Measurements from ENCODE around the gene NUAK1.
"Not testable (repeated sequence)": the region's sequence is repeated elsewhere in the genome, so short reads cannot be mapped to it uniquely, and the experiment has no call there.

The NUAK1 gene

GRCh38 chr12:106025129-106025528 is 113.6 kb downstream of the NUAK1 start:
- no peak overlapping the region for H3K4me3 ChIP-seq (ENCODE audit: low read length)
- no peak for DNase-seq (ENCODE audit: low read depth, low spot score)

- H3K4me3 ChIP-seq (ENCODE audit: low read length), result no peak overlapping the region
- no peak for DNase-seq (ENCODE audit: low read depth, low spot score)
Observed at GRCh38 chr12:106023039-106023438, 115.7 kb downstream of the NUAK1 start.

- DNase-seq (ENCODE audit: low read depth, low spot score), result no peak
- H3K4me3 ChIP-seq (ENCODE audit: low read length), result no peak overlapping the region
Observed at GRCh38 chr12:106022568-106023012, 116.2 kb downstream of the NUAK1 start.

DNA sequence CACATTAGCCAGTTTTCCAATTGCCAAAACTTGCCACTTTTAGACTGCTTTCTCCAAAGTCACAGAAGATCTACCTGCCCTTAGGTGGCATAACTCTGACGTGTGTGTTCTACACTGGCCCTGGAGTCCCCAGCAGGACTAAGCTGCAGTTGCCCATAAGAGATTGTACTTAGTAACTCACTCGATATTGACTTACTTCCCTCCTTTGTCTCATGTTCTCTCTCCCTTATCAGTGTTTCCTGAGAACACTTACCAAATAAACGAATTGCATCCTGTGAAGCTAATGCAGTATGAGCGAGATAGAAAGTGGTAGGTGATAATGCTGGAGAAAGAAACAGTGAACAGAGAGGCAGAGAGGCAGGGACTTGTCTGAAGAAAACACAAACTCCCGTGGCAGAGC is 117.2 kb downstream of the NUAK1 start:
- no peak for DNase-seq (ENCODE audit: low read depth, low spot score)
- H3K4me3 ChIP-seq (ENCODE audit: low read length), result no peak overlapping the region

GRCh38 chr12:106020736-106021135 is 118.0 kb downstream of the NUAK1 start:
- no peak for DNase-seq (ENCODE audit: low read depth, low spot score)
- no peak overlapping the region for H3K4me3 ChIP-seq (ENCODE audit: low read length)

- DNase-seq (ENCODE audit: low read depth, low spot score), result no peak
- no peak overlapping the region for H3K4me3 ChIP-seq (ENCODE audit: low read length)
Observed at GRCh38 chr12:106019144-106019543, 119.6 kb downstream of the NUAK1 start.

GRCh38 chr12:106018286-106018685 is 120.5 kb downstream of the NUAK1 start:
- H3K4me3 ChIP-seq (ENCODE audit: low read length), result no peak overlapping the region
- no peak for DNase-seq (ENCODE audit: low read depth, low spot score)

DNA sequence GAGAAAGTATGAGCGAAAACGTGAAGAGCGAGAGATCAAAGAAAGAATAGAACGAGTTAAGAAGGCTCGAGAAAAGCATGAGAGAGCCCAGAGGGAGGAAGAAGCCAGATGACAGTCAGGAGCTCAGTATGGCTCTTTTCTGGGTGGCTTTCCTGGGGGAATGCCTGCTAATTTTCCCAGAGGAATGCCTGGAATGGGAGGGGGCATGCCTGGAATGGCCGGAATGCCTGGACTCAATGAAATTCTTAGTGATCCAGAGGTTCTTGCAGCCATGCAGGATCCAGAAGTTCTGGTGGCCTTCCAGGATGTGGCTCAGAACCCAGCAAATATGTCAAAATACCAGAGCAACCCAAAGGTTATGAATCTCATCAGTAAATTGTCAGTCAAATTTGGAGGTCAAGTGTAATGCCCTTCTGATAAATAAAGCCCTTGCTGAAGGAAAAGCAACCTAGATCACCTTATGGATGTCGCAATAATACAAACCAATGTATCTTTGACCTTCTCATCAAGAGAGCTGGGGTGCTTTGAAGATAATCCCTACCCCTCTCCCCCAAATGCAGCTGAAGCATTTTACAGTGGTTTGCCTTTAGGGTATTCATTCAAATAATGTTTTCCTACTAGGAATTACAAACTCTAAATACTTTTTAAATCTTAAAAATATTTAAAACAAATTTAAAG is 122.0 kb downstream of the NUAK1 start:
- not testable (repeated sequence) for DNase-seq (ENCODE audit: low read depth, low spot score); H3K4me3 ChIP-seq (ENCODE audit: low read length)

DNA sequence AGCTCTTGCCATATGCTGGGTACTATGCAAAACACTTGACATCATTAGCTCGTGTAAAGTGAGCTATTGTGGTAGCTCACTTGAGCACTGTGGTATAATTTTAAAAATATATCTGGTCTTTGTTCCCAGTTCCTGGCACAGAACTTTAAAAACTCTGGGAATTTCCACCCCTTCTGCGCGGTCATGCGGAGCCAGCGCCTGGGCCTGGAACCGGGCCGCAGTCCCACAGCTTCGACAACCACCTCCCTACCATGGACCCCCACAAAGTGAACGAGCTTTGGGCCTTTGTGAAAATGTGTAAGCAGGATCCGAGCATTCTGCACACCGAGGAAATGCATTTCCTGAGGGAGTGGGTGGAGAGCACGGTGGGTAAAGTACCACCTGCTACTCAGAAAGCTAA is 123.1 kb downstream of the NUAK1 start:
- DNase-seq (ENCODE audit: low read depth, low spot score), result no peak

DNA sequence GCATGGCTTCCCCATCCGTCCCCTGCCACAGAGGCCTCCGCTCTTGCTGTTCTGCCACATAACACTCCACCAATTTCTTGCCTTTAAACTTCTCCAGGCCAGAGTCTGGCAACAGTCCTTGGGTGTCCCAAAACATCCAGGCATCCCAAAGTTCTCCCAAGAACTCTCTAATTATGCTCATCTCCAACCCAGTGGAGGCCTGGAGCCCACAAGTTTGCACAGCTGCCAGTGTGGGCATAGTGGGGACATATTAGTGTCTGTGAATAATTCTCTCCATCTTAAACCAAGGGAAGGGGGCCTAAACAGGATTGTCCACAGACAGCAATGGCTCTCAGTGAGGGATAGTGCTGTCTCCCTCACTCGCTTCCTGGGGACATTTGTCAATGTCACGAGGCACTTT is 124.8 kb downstream of the NUAK1 start:
- H3K4me3 ChIP-seq (ENCODE audit: low read length), result no peak overlapping the region
- DNase-seq (ENCODE audit: low read depth, low spot score), result no peak

More for the DNA sequence above, 123.1 kb downstream of the NUAK1 start:
- H3K4me3 ChIP-seq (ENCODE audit: low read length), result no peak overlapping the region

Measured in Jurkat, Clone E6-1 (cell line).